ENCODE data around the gene DYNC1H1. TPM values are rescaled to one million over a fixed set of nuclear protein-coding genes. Genes with fewer than 3 reads are reported as not detected.

Gene DYNC1H1
- polyA plus RNA-seq, 1 donor (not counting 4 experiments of a cell fraction or from before 2014, with no cell fraction given), result 166 TPM

GRCh38 chr14:102043251-102044025, 79.1 kb downstream of the DYNC1H1 start:
- no peak for FAIRE-seq
- Histone ChIP-seq H3K9ac (ENCODE audit: control insufficient read depth, extremely low read depth, insufficient read depth, low read length) (no peak overlapping the region), H3K4me1 (ENCODE audit: control insufficient read depth, extremely low read depth, insufficient read depth, low read length) (no peaks in the 10 kb centered on the region), H3K4me3 (ENCODE audit: control insufficient read depth in 2 of 3, extremely low read depth in 1 of 3, insufficient read depth in 2 of 3, low read depth in 1 of 3, low read length in 3 of 3) (no peak overlapping the region), H3K4me2 (ENCODE audit: control insufficient read depth, extremely low read depth, insufficient read depth, low read depth, low read length) (no peak overlapping the region), H3K27ac (ENCODE audit: control insufficient read depth, insufficient read depth, low read length) (no peak overlapping the region), H3K36me3 (ENCODE audit: control insufficient read depth in 2 of 2, extremely low read depth in 1 of 2, insufficient read depth in 2 of 2, low read length in 2 of 2) (peaks cover 56 to 64% of the 10 kb centered on the region in 2 experiments), H3K9me1 (ENCODE audit: control insufficient read depth, extremely low read depth, insufficient read depth, low read length) (no peaks in the 10 kb centered on the region), H3K9me3 (ENCODE audit: control insufficient read depth, low read depth, low read length) (no peaks in the 10 kb centered on the region), H4K20me1 (ENCODE audit: control insufficient read depth, extremely low read depth, insufficient read depth, low read length) (no peaks in the 10 kb centered on the region), H3K27me3 (ENCODE audit: control insufficient read depth, extremely low read depth, insufficient read depth, low read length) (no peaks in the 10 kb centered on the region), H3K79me2 (ENCODE audit: control insufficient read depth, insufficient read depth, low read length) (no peaks in the 10 kb centered on the region), H2AFZ (ENCODE audit: control insufficient read depth, low read length) (no peak overlapping the region)
- TF ChIP-seq EZH2 (IDR thresholded peaks at IDR 0.05; ENCODE audit: low read length) (no peak), CTCF (optimal IDR thresholded peaks at IDR 0.05 in 1 of 3, IDR thresholded peaks at IDR 0.05 in 1 of 3, conservative IDR thresholded peaks at IDR 0.05 in 1 of 3; ENCODE audit: extremely low read depth in 1 of 3, insufficient read depth in 2 of 3, low read length in 3 of 3) (no peak)
- DNase-seq (ENCODE audit: low read depth, low spot score), result no peak
- dilution Hi-C loops (cut with MboI; ENCODE audit: extremely low pct_ligation_motif_present, low sequenced_read_pairs), result no loop called here

GRCh38 chr14:102044566-102044965, 80.2 kb downstream of the DYNC1H1 start:
- Histone ChIP-seq H3K9ac (ENCODE audit: control insufficient read depth, extremely low read depth, insufficient read depth, low read length) (no peak overlapping the region), H2AFZ (ENCODE audit: control insufficient read depth, low read length) (no peak overlapping the region), H3K4me3 (ENCODE audit: control insufficient read depth in 2 of 3, extremely low read depth in 1 of 3, insufficient read depth in 2 of 3, low read depth in 1 of 3, low read length in 3 of 3) (no peak overlapping the region), H3K9me3 (ENCODE audit: control insufficient read depth, low read depth, low read length) (no peaks in the 10 kb centered on the region), H3K36me3 (ENCODE audit: control insufficient read depth in 2 of 2, extremely low read depth in 1 of 2, insufficient read depth in 2 of 2, low read length in 2 of 2) (peaks cover 58 to 63% of the 10 kb centered on the region in 2 experiments), H3K4me2 (ENCODE audit: control insufficient read depth, extremely low read depth, insufficient read depth, low read depth, low read length) (no peak overlapping the region), H3K4me1 (ENCODE audit: control insufficient read depth, extremely low read depth, insufficient read depth, low read length) (no peaks in the 10 kb centered on the region), H4K20me1 (ENCODE audit: control insufficient read depth, extremely low read depth, insufficient read depth, low read length) (no peaks in the 10 kb centered on the region), H3K9me1 (ENCODE audit: control insufficient read depth, extremely low read depth, insufficient read depth, low read length) (no peaks in the 10 kb centered on the region), H3K79me2 (ENCODE audit: control insufficient read depth, insufficient read depth, low read length) (no peaks in the 10 kb centered on the region), H3K27me3 (ENCODE audit: control insufficient read depth, extremely low read depth, insufficient read depth, low read length) (no peaks in the 10 kb centered on the region), H3K27ac (ENCODE audit: control insufficient read depth, insufficient read depth, low read length) (no peak overlapping the region)
- no peak for FAIRE-seq
- no peak for DNase-seq (ENCODE audit: low read depth, low spot score)
- dilution Hi-C loops (cut with MboI; ENCODE audit: extremely low pct_ligation_motif_present, low sequenced_read_pairs), result no loop called here
- TF ChIP-seq CTCF (optimal IDR thresholded peaks at IDR 0.05 in 1 of 3, IDR thresholded peaks at IDR 0.05 in 1 of 3, conservative IDR thresholded peaks at IDR 0.05 in 1 of 3; ENCODE audit: extremely low read depth in 1 of 3, insufficient read depth in 2 of 3, low read length in 3 of 3) (no peak), EZH2 (IDR thresholded peaks at IDR 0.05; ENCODE audit: low read length) (no peak)
